Naive thymus-derived CD8-positive, alpha-beta T cell (primary cell): ENCODE data around the gene DNAH17. TPM values are rescaled to one million over a fixed set of nuclear protein-coding genes. Genes with fewer than 3 reads are reported as not detected.
A peak's percentile ranks its signal among the peaks of the same experiment; 100 is the strongest.

Source experiments
- ATAC-seq, 2 donors: fragments of 150-1000 bp; cut with Tn5 transposase in 1 of 2; sonication (Bioruptor Pico), chemical (Tn5 transposase) in 1 of 2; 1 replicate in 1 of 2; 2 replicates in 1 of 2; pipeline ENCODE4 v1.10.0; 2021; ENCODE audit warnings: mild to moderate bottlenecking in 2 of 2, moderate library complexity in 2 of 2
- POLR2A ChIA-PET: fragments of 350-600 bp; sonication (Branson Sonifier 250); formaldehyde crosslinking; loops from one replicate; lab custom pipeline; 2021; ENCODE audit warnings: antibody characterized with exemption; lab: Charles Lee
- DNase-seq, 10 donors: peaks; one replicate each; pipeline versions ENCODE4 v3.0.0 to v3.0.0-alpha.2; 2020 to 2022
- H3K27ac Mint-ChIP-seq, 10 donors: one replicate each; pipeline ENCODE4 v1.8.0; 2020 to 2022; ENCODE audit warnings: mild to moderate bottlenecking in 10 of 10, mixed read lengths in 10 of 10, moderate library complexity in 4 of 10, inconsistent platforms in 1 of 10
- H3K27me3 Mint-ChIP-seq, 5 donors: one replicate each; pipeline ENCODE4 v1.8.0; 2021 to 2022; ENCODE audit warnings: mixed read lengths in 5 of 5
- H3K36me3 Mint-ChIP-seq, 3 donors: one replicate each; pipeline ENCODE4 v1.8.0; 2020 to 2022; ENCODE audit warnings: mixed read lengths in 3 of 3, mild to moderate bottlenecking in 2 of 3, inconsistent platforms in 1 of 3
- H3K4me1 Mint-ChIP-seq, 4 donors: one replicate each; pipeline ENCODE4 v1.8.0; 2021 to 2022; ENCODE audit warnings: mixed read lengths in 4 of 4
- H3K4me3 Mint-ChIP-seq, 10 donors: one replicate each; pipeline ENCODE4 v1.8.0; 2020 to 2022; ENCODE audit warnings: mild to moderate bottlenecking in 10 of 10, mixed read lengths in 10 of 10, moderate library complexity in 6 of 10, inconsistent platforms in 1 of 10
- H3K9me3 Mint-ChIP-seq, 9 donors: one replicate each; pipeline ENCODE4 v1.8.0; 2020 to 2022; ENCODE audit warnings: mixed read lengths in 9 of 9, mild to moderate bottlenecking in 3 of 9, inconsistent platforms in 1 of 9, moderate library complexity in 1 of 9
- polyA plus RNA-seq, 3 donors: library from polyadenylated mRNA; unstranded; fragments of 300-500 nt; fragmentation: Illumina TruSeq; gene quantifications; one replicate each; pipeline ENCODE4 v1.2.3, GENCODE V29; 2021
- total RNA-seq, 8 experiments: library from RNA in 2 of 8; stranded (reverse) in 2 of 8; gene quantifications; one replicate each; pipeline ENCODE4 v1.2.3 and lab custom pipeline; 2021 to 2026

DNAH17 gene
- total and polyA plus RNA-seq, 5 experiments from 2014 or later, result 0.28 to 0.81 (median 0.38) TPM; not detected in 2

GRCh38 chr17:78499715-78500540, 77.3 kb downstream of the DNAH17 start:
- POLR2A ChIA-PET, result interaction anchor here (0.5 kb wide), 1 partner anchor 170 kb away, joined by 3 read pairs; no protein-coding TSS in a partner anchor
- DNase-seq (peak in 1 of 10 donors; percentile 47), ATAC-seq (no peak)
- no peaks in the 10 kb centered on the region for H3K9me3 Mint-ChIP-seq
- H3K36me3 Mint-ChIP-seq, result no peaks in the 10 kb centered on the region
- peaks cover 0 to 2% (median 0%) of the 10 kb centered on the region in 4 donors for H3K4me1 Mint-ChIP-seq
- no peak overlapping the region for H3K4me3 Mint-ChIP-seq
- no peak overlapping the region for H3K27ac Mint-ChIP-seq
- no peaks in the 10 kb centered on the region for H3K27me3 Mint-ChIP-seq

GRCh38 chr17:78498848-78499247, 78.3 kb downstream of the DNAH17 start:
- H3K27ac Mint-ChIP-seq, result no peak overlapping the region
- H3K9me3 Mint-ChIP-seq, result no peaks in the 10 kb centered on the region
- H3K4me3 Mint-ChIP-seq, result no peak overlapping the region
- POLR2A ChIA-PET, result interaction anchor here (0.5 kb wide), 1 partner anchor 169 kb away, joined by 3 read pairs; no protein-coding TSS in a partner anchor
- DNase-seq (no peak), ATAC-seq (no peak)
- no peaks in the 10 kb centered on the region for H3K36me3 Mint-ChIP-seq
- H3K4me1 Mint-ChIP-seq, result peaks cover 0 to 2% (median 0%) of the 10 kb centered on the region in 4 donors
- H3K27me3 Mint-ChIP-seq, result no peaks in the 10 kb centered on the region

GRCh38 chr17:78497115-78497540, 80.1 kb downstream of the DNAH17 start:
- H3K27ac Mint-ChIP-seq, result no peak overlapping the region

GRCh38 chr17:78496311-78496710, 80.9 kb downstream of the DNAH17 start:
- Mint-ChIP-seq H3K27ac (no peak overlapping the region), H3K9me3 (no peaks in the 10 kb centered on the region), H3K36me3 (no peaks in the 10 kb centered on the region), H3K4me1 (peaks cover 0 to 4% (median 0%) of the 10 kb centered on the region in 4 donors), H3K4me3 (no peak overlapping the region), H3K27me3 (no peaks in the 10 kb centered on the region)
- POLR2A ChIA-PET, result no interaction called here
- DNase-seq (no peak), ATAC-seq (no peak)

More at GRCh38 chr17:78497115-78497540, 80.1 kb downstream of the DNAH17 start:
- H3K4me1 Mint-ChIP-seq, result peaks cover 0 to 2% (median 0%) of the 10 kb centered on the region in 4 donors
- H3K27me3 Mint-ChIP-seq, result no peaks in the 10 kb centered on the region
- H3K36me3 Mint-ChIP-seq, result no peaks in the 10 kb centered on the region
- POLR2A ChIA-PET, result no interaction called here
- H3K4me3 Mint-ChIP-seq, result no peak overlapping the region
- no peaks in the 10 kb centered on the region for H3K9me3 Mint-ChIP-seq
- DNase-seq (peak in 9 of 10 donors; percentile 18 to 71 (median 39)), ATAC-seq (peak; percentile 59 to 64)

- DNase-seq (no peak), ATAC-seq (no peak)
- Mint-ChIP-seq H3K4me1 (peaks cover 0 to 4% (median under 1%) of the 10 kb centered on the region in 4 donors), H3K27me3 (no peaks in the 10 kb centered on the region), H3K27ac (no peak overlapping the region), H3K36me3 (no peaks in the 10 kb centered on the region), H3K9me3 (no peaks in the 10 kb centered on the region), H3K4me3 (no peak overlapping the region)
- POLR2A ChIA-PET, result no interaction called here
Measured at GRCh38 chr17:78495634-78496033, 81.6 kb downstream of the DNAH17 start.

- DNase-seq (no peak), ATAC-seq (no peak)
- H3K27ac Mint-ChIP-seq, result no peak overlapping the region
- POLR2A ChIA-PET, result no interaction called here
- no peak overlapping the region for H3K4me3 Mint-ChIP-seq
- no peaks in the 10 kb centered on the region for H3K9me3 Mint-ChIP-seq
- no peaks in the 10 kb centered on the region for H3K27me3 Mint-ChIP-seq
- no peaks in the 10 kb centered on the region for H3K36me3 Mint-ChIP-seq
- H3K4me1 Mint-ChIP-seq, result peaks cover 0 to 4% (median under 1%) of the 10 kb centered on the region in 4 donors
Measured at GRCh38 chr17:78494696-78495330, 82.4 kb downstream of the DNAH17 start.

- Mint-ChIP-seq H3K4me3 (no peak overlapping the region), H3K9me3 (no peaks in the 10 kb centered on the region), H3K4me1 (peaks cover 0 to 4% (median under 1%) of the 10 kb centered on the region in 4 donors), H3K27ac (no peak overlapping the region), H3K27me3 (no peaks in the 10 kb centered on the region), H3K36me3 (no peaks in the 10 kb centered on the region)
- no peak for ATAC-seq
- DNase-seq, result peak in 1 of 10 donors; percentile 16
- POLR2A ChIA-PET, result no interaction called here
Measured at GRCh38 chr17:78493853-78494695, 83.1 kb downstream of the DNAH17 start.

GRCh38 chr17:78493450-78493849, 83.7 kb downstream of the DNAH17 start:
- no peak for DNase-seq
- POLR2A ChIA-PET, result no interaction called here
- H3K4me3 Mint-ChIP-seq, result no peak overlapping the region
- ATAC-seq, result no peak
- no peaks in the 10 kb centered on the region for H3K9me3 Mint-ChIP-seq
- H3K36me3 Mint-ChIP-seq, result no peaks in the 10 kb centered on the region
- H3K27me3 Mint-ChIP-seq, result no peaks in the 10 kb centered on the region
- H3K4me1 Mint-ChIP-seq, result peaks cover 0 to 1% (median under 1%) of the 10 kb centered on the region in 4 donors
- H3K27ac Mint-ChIP-seq, result no peak overlapping the region

- H3K36me3 Mint-ChIP-seq, result no peaks in the 10 kb centered on the region
- H3K4me3 Mint-ChIP-seq, result no peak overlapping the region
- no peak overlapping the region for H3K27ac Mint-ChIP-seq
- ATAC-seq (no peak), DNase-seq (no peak)
- POLR2A ChIA-PET, result no interaction called here
- no peaks in the 10 kb centered on the region for H3K27me3 Mint-ChIP-seq
- H3K9me3 Mint-ChIP-seq, result no peaks in the 10 kb centered on the region
- peaks cover 0 to 1% (median under 1%) of the 10 kb centered on the region in 4 donors for H3K4me1 Mint-ChIP-seq
Measured at GRCh38 chr17:78492116-78492799, 84.9 kb downstream of the DNAH17 start.

GRCh38 chr17:78491236-78492115, 85.7 kb downstream of the DNAH17 start:
- no peak overlapping the region for H3K4me3 Mint-ChIP-seq
- ATAC-seq (no peak), DNase-seq (peak in 1 of 10 donors; percentile 60)
- peak overlapping the region in 1 of 10 donors; percentile 43 for H3K27ac Mint-ChIP-seq
- POLR2A ChIA-PET, result no interaction called here
- no peaks in the 10 kb centered on the region for H3K36me3 Mint-ChIP-seq
- peaks cover 0 to 3% (median under 1%) of the 10 kb centered on the region in 4 donors for H3K4me1 Mint-ChIP-seq
- no peaks in the 10 kb centered on the region for H3K27me3 Mint-ChIP-seq
- no peaks in the 10 kb centered on the region for H3K9me3 Mint-ChIP-seq

GRCh38 chr17:78490673-78491072, 86.5 kb downstream of the DNAH17 start:
- Mint-ChIP-seq H3K4me3 (no peak overlapping the region), H3K4me1 (peaks cover 0 to 3% (median 1%) of the 10 kb centered on the region in 4 donors), H3K27me3 (no peaks in the 10 kb centered on the region), H3K36me3 (no peaks in the 10 kb centered on the region), H3K9me3 (no peaks in the 10 kb centered on the region), H3K27ac (no peak overlapping the region)
- POLR2A ChIA-PET, result no interaction called here
- DNase-seq (no peak), ATAC-seq (no peak)
